C4-2B (cell line): ENCODE measurements around the gene AGT.

ENCODE experiments used
- H3K27ac ChIP-seq: fragments of 450-650 bp; 2 replicates; pipeline ENCODE4 v1.5.1; 2017
- ZFX ChIP-seq: fragments of 450-650 bp; IDR thresholded peaks from 2 replicates; pipeline ENCODE4 v1.6.1; 2017
- TF ChIP-seq, protein P1 (sequence below): fragments of 450-650 bp; conservative IDR thresholded peaks from 2 replicates; pipeline ENCODE4 v1.5.1; 2017; ENCODE audit warnings: mild to moderate bottlenecking

AGT gene

GRCh38 chr1:230709619-230710542 lies 4.0 kb downstream of the AGT start:
- TF ChIP-seq, protein P1, sequence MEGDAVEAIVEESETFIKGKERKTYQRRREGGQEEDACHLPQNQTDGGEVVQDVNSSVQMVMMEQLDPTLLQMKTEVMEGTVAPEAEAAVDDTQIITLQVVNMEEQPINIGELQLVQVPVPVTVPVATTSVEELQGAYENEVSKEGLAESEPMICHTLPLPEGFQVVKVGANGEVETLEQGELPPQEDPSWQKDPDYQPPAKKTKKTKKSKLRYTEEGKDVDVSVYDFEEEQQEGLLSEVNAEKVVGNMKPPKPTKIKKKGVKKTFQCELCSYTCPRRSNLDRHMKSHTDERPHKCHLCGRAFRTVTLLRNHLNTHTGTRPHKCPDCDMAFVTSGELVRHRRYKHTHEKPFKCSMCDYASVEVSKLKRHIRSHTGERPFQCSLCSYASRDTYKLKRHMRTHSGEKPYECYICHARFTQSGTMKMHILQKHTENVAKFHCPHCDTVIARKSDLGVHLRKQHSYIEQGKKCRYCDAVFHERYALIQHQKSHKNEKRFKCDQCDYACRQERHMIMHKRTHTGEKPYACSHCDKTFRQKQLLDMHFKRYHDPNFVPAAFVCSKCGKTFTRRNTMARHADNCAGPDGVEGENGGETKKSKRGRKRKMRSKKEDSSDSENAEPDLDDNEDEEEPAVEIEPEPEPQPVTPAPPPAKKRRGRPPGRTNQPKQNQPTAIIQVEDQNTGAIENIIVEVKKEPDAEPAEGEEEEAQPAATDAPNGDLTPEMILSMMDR = no peak
- no peak for TF ChIP-seq ZFX
- no peak overlapping the region for H3K27ac ChIP-seq

DNA sequence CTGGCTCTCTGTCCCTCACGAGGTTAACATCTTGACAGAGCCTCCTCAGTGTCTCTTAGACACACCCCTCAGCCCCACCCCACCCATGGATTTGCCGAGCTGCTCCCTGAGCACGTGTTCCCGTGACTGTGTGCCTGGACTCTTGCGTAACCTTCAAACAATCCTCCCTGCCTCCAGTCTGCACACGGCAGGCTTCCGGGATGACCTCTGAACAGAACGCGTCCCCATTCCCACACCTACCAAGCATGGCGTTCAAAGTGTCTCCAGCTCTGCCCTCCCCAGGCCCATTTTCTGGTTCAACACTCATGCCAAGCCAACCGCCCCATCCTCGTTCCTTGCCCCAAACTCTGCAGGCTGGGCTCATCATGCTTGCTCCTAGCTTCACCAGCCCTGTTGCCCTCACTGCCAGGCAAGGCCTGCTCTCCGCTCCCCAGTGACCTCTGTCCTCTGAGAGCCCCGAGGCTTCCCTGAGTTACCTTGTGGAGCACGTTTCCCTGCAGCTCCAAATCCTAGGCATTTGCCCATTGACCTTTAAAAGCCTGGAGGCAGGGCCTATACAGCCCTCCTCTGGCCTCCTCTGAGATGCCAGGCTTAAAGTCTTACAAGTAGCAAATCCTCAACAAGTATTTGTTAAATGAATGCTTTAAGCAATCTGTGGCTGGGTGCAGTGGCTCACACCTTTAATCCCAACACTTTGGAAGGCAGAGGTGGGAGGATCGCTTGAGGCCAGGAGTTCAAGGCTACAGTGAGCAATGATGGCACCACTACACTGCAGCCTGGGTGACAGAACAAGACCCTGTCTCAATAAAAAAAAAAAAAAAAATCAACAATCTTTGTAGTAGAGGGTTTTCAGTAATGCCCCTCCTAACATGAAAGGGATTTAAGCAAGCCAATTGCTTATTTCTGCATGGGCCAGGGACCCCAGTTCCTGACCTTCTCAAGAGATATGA lies 5.0 kb downstream of the AGT start:
- no peak for TF ChIP-seq ZFX
- TF ChIP-seq, protein P1 = no peak
- no peak overlapping the region for H3K27ac ChIP-seq

- no peak overlapping the region for H3K27ac ChIP-seq
- TF ChIP-seq, protein P1 = no peak
- no peak for TF ChIP-seq ZFX
Measured at GRCh38 chr1:230707732-230708630, 5.9 kb downstream of the AGT start.

DNA sequence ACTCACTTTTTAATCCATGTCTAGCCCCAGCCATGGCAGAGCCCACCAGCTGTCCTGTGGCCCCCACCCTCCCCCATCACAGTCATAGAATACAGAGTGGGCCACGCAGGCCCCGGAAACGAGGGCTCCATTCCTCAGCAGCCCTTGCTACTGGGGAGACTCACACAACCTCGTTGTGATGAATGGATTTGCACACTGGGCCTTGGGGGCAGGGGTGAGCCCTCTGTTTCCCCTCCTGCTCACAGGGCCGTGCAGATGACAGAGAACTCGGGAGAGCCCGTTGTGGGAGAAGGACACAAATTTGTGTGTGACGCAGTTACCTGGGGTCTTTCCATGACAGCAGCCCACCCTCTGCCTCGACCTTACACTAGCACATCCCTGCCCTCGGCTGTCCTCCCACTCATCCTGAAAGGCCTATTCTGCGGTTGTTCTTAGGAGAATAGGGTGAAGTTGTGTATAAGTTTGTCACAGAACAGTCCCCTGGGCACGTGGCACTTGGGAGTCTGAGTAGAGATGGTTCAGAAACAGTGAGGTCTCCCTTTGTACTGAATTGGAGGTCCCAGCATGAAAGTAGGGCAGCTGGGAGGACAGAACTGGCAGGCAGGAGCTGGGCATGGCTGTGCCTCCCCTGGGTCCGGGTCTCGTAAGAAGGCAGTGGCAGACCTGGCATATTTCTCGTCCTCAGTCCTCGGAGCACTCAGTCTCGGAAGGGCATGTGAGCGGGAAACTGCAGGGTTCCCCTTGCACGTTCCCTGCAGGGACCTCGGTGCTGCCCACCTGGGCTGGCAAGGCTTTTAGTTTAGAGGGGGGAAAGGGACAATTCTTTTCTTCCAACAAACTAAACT lies 6.8 kb downstream of the AGT start:
- TF ChIP-seq, protein P1 = no peak
- TF ChIP-seq ZFX = no peak

GRCh38 chr1:230706020-230706699 lies 7.8 kb downstream of the AGT start:
- H3K27ac ChIP-seq = no peak overlapping the region
- TF ChIP-seq, protein P1 = no peak
- TF ChIP-seq ZFX = no peak

More for the DNA sequence above, 6.8 kb downstream of the AGT start:
- no peak overlapping the region for H3K27ac ChIP-seq
